ENCODE results near the gene RBM20. TPM values are rescaled to one million over a fixed set of nuclear protein-coding genes. Genes with fewer than 3 reads are reported as not detected.

Gene RBM20
- total RNA-seq, 1 experiment from 2014 or later, result 0.17 TPM

DNA sequence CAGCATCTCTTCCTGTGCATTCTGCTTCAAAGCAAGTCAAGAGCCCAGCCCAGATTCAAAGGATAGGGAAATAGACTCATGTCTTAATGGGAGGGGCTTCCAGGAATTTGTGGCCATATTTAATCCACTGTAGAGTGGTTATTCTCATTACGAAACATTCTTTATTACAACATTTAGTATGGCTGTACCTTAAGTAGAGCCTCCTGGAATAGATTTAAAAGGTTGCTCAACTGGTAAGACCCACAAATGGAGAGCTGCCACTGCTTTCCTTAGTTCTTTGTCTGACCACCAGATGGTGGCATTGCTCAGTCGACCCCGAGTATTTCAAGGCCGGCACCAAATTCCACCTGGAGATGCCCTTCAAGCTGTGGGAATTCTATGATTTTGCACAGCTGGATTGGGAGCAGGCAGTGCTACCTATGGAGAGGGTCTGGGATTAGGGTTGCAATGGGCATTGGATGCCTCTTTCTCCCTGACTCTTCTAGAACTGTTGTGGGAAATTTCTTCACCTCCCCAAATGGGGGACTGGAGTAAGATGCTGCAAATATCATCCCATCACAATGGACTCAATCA lies 102.2 kb downstream of the RBM20 start:
- H4K20me1 ChIP-seq (ENCODE audit: control insufficient read depth, insufficient read depth, insufficient read length), result no peaks in the 10 kb centered on the region
- H3K4me1 Mint-ChIP-seq, result peaks cover 7 to 10% of the 10 kb centered on the region in 2 experiments
- H2BK120ac ChIP-seq (ENCODE audit: low read depth, low read length, poor library complexity, severe bottlenecking), result no peak overlapping the region
- no CpG with 5 or more reads among the region's 4 CpGs for WGBS (ENCODE audit: extremely low coverage, insufficient read length, low lambda C conversion rate)
- H3K36me3 Mint-ChIP-seq (ENCODE audit: insufficient read depth in 1 of 3, low read depth in 3 of 3), result no peaks in the 10 kb centered on the region
- H3K23me2 ChIP-seq (ENCODE audit: insufficient read length, low read depth, low read length, poor library complexity, severe bottlenecking), result no peaks in the 10 kb centered on the region
- H3K9me3 ChIP-seq (ENCODE audit: control insufficient read depth, low read depth, low read length), result no peaks in the 10 kb centered on the region
- no peaks in the 10 kb centered on the region for H3K27me3 Mint-ChIP-seq (ENCODE audit: low read depth)
- H3K27ac Mint-ChIP-seq, result no peak overlapping the region
- H3K27ac ChIP-seq (ENCODE audit: insufficient read length, low read depth, low read length), result no peak overlapping the region
- H3K56ac ChIP-seq (ENCODE audit: insufficient read length, low read depth, low read length), result no peak overlapping the region
- no peak overlapping the region for H3K9ac ChIP-seq (ENCODE audit: extremely low read depth, insufficient read length, low read length)
- no peak overlapping the region for H3K18ac ChIP-seq (ENCODE audit: insufficient read length, low read depth, low read length)
- no peak overlapping the region for H3T11ph ChIP-seq (ENCODE audit: low read length)
- peaks cover 5 to 9% of the 10 kb centered on the region in 2 experiments; a peak in 3 of 5 replicates for H3K9me3 Mint-ChIP-seq
- no peaks in the 10 kb centered on the region for H3K27me3 ChIP-seq (ENCODE audit: insufficient read depth, low read length)
- H3K4me1 ChIP-seq (ENCODE audit: insufficient read depth, low read length), result no peaks in the 10 kb centered on the region
- H4K5ac ChIP-seq (ENCODE audit: insufficient read length, low read depth, low read length), result no peak overlapping the region
- no peak overlapping the region for H4K91ac ChIP-seq (ENCODE audit: insufficient read length, low read depth, low read length)
- H2BK12ac ChIP-seq (ENCODE audit: insufficient read length, low read depth, low read length), result no peak overlapping the region
- no peak overlapping the region for H2BK15ac ChIP-seq (ENCODE audit: low read depth, low read length)
- no peak overlapping the region for H4K8ac ChIP-seq (replicated peaks; ENCODE audit: insufficient read length, low read depth, low read length)
- no peak overlapping the region for H2AFZ ChIP-seq (ENCODE audit: low read length)
- H3K4me3 Mint-ChIP-seq, result no peak overlapping the region
- H3K79me1 ChIP-seq (ENCODE audit: insufficient read depth, low read depth, low read length, poor library complexity, severe bottlenecking), result no peaks in the 10 kb centered on the region
- H3K79me2 ChIP-seq (ENCODE audit: insufficient read depth, low read length), result no peaks in the 10 kb centered on the region
- no peak overlapping the region for H3K4me2 ChIP-seq (ENCODE audit: insufficient read depth, insufficient read length, low read length)
- no peak overlapping the region for H3K4ac ChIP-seq (ENCODE audit: low read depth, low read length)
- no peak overlapping the region for H2AK5ac ChIP-seq (ENCODE audit: insufficient read length, low read length)
- H2BK20ac ChIP-seq (ENCODE audit: low read depth, low read length, poor library complexity, severe bottlenecking), result no peak overlapping the region
- no peak overlapping the region for H3K23ac ChIP-seq (ENCODE audit: insufficient read length, low read depth, low read length)
- no peak overlapping the region for H3K14ac ChIP-seq (ENCODE audit: insufficient read depth, low read length)
- DNase-seq, result peak; percentile 73
- TF ChIP-seq, protein P1, sequence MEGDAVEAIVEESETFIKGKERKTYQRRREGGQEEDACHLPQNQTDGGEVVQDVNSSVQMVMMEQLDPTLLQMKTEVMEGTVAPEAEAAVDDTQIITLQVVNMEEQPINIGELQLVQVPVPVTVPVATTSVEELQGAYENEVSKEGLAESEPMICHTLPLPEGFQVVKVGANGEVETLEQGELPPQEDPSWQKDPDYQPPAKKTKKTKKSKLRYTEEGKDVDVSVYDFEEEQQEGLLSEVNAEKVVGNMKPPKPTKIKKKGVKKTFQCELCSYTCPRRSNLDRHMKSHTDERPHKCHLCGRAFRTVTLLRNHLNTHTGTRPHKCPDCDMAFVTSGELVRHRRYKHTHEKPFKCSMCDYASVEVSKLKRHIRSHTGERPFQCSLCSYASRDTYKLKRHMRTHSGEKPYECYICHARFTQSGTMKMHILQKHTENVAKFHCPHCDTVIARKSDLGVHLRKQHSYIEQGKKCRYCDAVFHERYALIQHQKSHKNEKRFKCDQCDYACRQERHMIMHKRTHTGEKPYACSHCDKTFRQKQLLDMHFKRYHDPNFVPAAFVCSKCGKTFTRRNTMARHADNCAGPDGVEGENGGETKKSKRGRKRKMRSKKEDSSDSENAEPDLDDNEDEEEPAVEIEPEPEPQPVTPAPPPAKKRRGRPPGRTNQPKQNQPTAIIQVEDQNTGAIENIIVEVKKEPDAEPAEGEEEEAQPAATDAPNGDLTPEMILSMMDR (conservative IDR thresholded peaks at IDR 0.05), result peak; percentile 88
- H2BK5ac ChIP-seq (ENCODE audit: insufficient read length, low read length), result no peak overlapping the region
